ENCODE data around the gene SCGB1D2.
"Not testable (repeated sequence)": the region's sequence is repeated elsewhere in the genome, so short reads cannot be mapped to it uniquely, and the experiment has no call there.

SCGB1D2 gene, protein sequence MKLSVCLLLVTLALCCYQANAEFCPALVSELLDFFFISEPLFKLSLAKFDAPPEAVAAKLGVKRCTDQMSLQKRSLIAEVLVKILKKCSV

DNA sequence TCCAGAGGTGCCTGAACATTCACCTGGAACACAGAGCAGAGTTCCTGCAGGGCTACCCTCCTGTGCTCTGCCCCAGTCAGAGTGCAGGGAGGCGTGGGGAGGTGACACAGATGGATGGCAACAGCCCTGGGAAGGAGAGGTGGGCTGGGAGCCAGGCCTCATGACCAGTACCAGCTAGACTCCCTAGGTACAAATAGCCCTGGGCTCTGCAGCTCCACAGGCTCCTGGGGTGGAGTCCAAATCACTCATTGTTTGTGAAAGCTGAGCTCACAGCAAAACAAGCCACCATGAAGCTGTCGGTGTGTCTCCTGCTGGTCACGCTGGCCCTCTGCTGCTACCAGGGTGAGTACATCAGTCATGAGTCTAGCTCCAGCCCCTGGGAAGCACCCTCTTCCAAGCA lies at the start of gene SCGB1D2:
SCGB1D2 (plus strand) TSS at position 219 of the 400 bp plus-strand sequence; CDS start at position 288, 69 bp downstream.
- no peak for ATAC-seq

DNA sequence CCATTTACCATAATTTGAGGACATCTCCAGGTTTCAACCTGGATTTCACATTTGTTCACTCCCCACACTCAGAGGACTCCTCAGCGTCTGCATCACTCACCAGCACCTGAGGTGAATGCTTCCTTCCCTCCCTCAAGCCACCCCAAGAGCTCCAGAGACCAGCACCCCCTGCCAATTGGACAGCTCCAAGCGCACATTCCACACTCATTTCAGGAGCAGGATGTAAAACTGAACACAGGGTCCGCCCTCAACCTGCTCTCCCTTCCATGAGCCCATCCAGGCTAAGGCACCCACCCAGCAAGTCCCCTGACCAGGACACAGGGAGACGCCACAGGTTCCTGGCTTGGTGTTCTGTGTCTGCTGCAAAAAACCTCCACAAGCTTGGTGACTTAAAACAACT lies 48.1 kb upstream of the SCGB1D2 start:
- no peak for ATAC-seq

DNA sequence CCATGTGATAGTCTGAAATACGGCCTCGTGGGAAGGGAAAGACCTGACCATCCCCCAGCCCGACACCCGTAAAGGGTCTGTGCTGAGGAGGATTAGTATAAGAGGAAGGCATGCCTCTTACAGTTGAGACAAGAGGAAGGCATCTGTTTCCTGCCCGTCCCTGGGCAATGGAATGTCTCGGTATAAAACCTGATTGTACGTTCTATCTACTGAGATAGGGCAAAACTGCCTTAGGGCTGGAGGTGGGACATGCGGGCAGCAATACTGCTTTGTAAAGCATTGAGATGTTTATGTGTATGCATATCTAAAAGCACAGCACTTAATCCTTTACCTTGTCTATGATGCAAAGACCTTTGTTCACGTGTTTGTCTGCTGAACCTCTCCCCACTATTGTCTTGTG lies 47.0 kb upstream of the SCGB1D2 start:
- ATAC-seq: not testable (repeated sequence)

DNA sequence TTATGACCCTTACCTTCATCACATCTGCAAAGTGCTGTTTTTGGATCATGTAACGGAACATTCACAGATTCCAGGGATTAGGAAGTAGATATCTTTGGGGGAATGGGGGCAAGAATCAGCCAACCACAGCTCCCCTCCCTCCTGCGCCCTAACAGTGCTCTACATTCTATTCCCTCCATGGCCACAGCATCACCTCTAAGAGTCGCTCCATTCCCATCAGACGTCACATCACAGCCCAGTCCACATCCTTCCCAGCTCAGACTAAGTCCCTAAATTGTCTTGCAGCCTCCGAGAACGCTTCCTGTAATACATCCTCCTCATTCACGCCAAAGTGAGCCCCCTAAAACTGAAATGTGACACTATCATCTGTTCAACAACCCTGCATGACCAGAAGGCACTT lies 46.1 kb upstream of the SCGB1D2 start:
- ATAC-seq: no peak

DNA sequence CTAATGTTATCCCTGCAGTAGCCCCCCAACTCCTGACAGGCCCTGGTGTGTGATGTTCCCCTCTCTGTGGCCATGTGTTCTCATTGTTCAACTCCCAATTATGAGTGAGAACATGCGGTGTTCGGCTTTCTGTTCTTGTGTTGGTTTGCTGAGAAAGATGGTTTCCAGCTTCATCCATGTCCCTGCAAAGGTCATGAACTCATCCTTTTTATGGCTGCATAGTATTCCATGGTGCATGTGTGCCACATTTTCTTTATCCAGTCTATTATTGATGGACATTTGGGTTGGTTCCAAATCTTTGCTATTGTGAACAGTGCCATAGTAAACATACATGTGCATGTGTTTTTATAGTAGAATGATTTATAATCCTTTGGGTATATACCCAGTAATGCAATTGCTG lies 44.6 kb upstream of the SCGB1D2 start:
- ATAC-seq: not testable (repeated sequence)

DNA sequence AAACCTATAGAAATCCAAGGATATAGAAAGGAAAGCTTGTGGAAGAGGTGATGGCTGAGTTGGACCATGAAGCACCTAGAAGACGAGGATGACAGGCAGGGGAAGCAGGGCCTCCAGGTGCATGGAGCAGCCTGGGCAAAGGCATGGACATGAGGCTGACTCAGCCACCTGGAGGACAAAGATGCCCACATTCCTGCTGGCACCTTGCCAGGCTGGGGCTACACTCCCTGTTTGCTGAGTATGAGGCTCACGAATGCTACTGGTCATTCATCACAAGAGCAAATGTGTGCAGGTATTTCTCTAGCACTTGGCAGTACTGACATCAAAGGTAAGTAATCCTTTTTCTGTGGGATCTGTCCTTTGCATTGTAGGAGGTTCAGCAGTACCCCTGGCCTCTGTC lies 40.7 kb upstream of the SCGB1D2 start:
- no peak for ATAC-seq

DNA sequence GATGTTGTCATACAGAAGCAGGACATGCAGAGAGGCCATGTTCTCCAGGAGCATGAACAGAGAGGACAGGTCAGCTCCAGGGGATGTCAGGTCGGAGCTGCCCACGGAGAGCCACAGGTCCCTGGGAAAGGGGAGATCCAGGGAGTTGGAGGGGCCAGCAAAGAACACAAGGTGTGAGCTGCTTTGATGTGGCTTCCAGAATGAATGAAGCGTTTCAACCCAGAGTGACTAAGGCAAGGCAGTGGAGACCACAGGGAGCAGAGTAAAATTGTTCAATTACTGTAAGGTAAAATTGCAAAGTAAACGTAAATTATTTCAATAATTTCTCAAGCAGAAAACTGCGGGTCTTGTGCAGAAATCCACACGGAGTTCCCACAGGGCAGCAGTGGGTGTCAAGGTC lies 39.1 kb upstream of the SCGB1D2 start:
- no peak for ATAC-seq

DNA sequence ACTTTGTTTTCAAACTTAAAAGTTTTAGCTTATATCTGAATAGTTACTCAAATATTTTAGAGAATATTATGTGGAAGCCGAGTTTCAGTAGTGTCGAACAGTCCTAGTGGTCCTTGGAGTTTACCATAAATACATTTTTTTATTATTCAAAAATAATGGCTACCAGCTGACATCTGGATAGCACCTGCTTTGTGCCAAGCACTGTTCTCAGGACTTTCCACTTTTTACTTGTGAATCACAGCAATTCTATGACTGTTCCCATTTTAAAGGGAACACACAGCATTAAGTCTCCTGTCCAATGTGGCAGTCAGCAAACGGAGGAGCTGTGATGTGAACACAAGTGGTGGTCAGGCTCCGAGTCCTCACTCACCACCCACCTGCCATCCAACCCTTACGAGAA lies 37.6 kb upstream of the SCGB1D2 start:
- ATAC-seq: no peak

DNA sequence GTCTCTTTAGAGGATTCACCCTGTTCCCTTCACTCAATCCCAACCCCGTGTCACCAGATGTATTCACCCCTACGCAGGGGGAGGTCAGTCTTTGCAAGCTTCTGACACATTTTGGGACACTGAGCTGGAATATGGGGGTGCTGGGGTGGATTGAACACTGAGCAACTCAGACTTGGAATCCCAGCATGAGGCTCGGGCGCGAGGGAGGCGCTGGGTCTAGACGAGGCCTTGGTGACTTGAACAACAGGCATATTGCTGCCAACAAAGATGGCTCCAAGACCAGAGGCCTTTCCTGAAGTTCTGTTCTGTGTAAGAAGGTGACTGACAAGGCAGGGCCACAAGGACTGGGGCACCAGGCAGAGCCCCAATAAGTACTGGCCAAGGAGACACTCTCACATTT lies 36.6 kb upstream of the SCGB1D2 start:
- no peak for ATAC-seq

DNA sequence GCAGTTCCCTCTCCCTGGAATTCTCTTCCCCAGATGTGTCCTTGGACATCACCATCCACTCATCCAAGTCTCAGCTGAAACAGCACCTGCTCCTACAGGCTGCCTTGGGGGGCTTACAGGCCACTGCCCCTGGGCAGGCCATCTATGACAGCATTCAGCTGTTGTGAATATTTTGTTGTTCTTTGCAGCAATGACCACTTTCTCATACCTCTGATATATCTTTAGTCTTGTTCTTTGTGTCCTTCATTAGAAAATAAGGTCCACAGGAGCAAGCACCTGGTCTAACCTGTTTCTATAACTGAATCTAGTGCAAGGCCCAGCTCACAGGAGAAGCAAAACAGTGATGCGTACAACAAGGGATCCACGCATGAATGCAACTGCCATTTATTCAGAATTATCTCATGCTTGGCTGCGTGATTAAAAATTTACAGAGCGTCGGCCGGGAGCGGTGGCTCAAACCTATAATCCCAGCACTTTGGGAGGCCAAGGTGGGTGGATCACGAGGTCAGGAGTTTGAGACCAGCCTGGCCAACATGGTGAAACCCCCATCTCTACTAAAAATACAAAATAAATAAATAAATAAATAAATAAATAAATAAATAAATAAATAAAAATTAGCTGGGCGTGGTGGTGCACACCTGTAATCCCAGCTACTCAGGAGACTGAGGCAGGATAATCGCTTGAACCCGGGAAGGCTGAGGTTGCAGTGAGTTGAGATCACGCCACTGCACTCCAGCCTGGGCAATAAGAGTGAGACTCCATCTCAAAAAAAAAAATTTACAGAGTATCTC lies 35.6 kb upstream of the SCGB1D2 start:
- not testable (repeated sequence) for ATAC-seq

DNA sequence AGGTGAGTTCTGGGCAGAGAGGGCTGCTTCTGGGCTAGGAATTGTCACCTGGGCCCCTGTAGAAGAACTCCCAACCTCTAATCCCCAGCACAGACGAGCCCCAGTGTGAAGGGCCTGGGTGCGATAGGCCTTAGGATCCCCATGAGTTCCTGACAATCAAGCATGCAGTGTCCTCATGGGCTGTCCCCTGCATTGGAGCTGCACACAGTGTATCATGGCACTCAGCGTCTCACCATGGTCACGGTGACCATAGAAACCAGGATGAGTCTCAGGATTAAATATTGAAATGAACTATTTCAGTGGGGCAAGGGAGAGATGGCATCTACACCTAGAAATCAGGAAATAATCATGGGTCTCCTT lies 33.3 kb upstream of the SCGB1D2 start:
- ATAC-seq: no peak

DNA sequence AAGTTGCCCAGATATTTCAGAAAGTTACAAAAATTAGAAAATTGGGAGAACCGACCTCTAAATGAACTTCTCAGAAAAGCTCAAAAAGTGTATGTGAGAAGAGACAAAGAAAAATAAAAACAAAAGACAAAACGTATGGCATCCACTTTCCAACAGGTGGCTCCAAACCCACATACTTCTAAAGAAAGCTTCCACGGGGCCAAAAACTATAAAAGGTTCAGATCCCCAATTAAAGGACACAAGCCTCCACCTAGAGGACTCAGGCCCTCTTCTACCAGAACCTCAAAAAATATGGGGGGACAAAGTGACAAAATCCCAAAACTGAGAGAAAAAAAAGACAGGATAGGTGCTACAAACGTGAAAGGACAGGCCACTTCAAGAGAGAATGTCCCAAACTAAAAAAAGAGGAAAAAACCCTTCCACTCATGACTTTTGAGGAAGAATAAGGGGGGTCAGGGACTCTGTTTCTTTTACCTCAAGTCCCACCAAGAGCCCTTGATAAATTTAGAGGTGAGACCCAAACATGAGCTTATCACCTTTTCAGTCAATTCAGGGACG lies 24.8 kb upstream of the SCGB1D2 start:
- ATAC-seq: no peak

DNA sequence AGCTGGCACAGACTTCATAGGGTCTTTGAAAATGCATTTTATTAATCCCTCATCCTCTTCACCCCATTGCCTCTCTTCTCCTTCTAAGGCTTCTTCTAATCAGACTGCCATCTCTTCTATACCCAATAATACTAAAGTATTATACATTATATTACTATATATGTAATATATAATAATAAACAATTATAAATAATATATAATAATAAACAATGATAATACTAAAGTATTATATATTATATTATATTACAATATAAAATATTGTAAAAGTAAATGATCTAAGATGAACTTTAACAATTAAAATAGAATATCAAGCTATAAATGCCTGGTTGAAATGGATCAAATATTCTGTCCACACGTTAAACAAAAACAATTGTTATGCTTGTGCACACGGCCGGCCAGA lies 20.5 kb upstream of the SCGB1D2 start:
- ATAC-seq: no peak

DNA sequence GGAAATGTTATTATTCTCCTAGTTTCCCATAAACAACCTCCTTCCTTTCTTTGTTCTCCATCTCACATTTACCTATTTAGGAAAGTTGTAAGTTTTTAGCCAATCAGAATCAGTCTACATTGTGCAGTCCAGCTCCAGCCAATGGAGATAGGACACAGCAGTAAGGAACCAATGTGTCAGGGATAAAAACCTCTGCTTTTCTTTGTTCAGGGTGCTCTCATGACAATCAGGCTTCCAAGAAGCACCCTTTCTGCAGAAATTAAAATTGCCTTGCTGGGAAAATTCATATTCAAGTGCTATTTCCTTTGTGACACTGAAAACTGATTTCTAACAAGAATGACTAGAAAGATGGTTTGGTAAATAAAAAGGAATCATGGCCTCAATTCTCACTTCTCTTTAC lies 18.9 kb upstream of the SCGB1D2 start:
- no peak for ATAC-seq

DNA sequence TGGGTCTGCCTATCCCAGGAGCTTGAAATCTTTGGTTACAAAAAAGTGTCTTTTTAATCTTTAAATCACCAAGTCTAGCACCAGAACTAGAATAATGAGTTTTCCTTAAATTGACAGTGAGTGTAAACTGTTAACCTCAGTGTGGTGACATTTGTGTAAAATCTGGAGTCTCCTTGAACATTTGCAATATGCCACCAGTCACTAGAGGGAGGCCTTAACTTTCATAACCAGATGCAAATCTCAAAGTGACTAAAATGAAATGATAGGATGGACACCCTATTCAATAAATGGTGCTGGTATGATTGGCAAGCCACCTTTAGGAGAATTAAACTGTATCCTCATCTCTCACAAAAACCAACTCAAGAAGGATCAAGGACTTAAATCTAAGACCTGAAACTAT lies 8.3 kb upstream of the SCGB1D2 start:
- no peak for ATAC-seq

DNA sequence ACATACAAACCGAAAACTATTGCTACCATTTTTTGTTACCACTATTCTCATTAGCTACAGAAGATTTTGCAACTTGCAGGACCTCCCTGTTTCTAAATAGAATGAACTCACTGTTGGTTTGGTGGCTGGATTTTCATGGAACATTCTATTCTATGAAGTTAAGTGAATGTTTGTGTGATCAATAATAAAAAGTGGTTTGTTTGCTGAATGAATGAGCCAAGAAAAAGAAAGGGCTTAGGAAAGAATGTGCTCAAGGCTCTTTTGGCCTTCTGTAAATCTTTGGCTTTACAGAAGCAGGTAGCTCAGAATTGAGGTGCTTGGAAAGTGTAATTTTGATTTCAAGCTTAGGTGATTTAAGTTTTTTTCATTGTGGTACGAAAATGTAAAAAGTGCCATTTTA lies 5.9 kb upstream of the SCGB1D2 start:
- no peak for ATAC-seq

DNA sequence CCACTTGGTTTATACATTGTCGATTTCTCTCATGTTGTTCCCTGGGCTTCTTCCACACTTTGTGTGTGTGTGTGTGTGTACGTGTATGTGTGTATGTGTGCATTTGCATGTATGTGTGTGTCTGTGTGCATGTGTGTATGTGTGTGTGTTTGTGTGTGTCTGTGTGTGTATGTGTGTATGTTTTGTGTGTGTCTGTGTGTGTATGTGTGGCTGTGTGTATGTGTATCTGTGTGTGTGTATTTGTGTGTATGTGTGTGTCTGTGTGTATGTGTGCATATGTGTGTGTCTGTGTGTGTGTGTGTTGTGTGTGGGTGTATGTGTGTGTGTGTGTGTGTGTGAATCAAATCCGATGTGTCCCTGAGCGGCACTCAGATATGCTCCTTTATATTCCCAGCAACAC lies 4.5 kb upstream of the SCGB1D2 start:
- ATAC-seq: no peak

DNA sequence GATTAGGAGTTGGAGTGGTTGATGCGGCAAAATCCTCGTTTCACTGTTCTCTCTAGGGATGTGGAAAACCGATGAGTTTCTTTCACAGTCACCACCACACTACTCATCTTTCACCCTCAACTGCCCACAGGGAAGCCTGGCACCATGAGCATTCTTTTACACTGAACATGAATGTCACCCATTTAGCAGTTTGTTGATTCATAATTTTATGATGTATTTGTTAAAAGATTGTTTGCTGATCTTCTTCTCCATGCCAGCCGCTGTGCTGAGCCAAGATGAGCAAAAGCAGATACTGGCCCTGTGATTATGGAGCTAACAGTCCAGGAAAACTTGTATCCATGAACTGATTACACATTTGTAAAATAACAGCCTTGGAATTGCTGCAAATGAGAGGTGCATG lies 3.9 kb upstream of the SCGB1D2 start:
- no peak for ATAC-seq

DNA sequence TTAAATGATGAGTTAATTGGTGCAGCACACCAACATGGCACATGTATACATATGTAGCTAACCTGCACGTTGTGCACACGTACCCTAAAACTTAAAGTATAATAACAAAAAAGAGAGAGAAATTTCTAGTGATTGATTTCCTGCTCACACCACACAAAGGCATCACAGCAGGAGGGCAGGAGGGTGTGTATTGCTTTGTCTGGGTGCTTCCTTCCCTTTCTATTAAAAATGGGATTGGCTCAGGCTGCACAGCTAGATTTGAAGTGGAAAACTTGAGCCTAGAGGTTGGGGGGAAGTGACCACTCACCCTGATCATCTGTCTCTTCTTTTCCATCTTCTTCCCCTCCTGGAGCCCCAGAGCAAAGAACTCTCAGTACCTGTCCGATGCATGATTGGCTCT lies 944 bp upstream of the SCGB1D2 start:
- ATAC-seq: no peak

DNA sequence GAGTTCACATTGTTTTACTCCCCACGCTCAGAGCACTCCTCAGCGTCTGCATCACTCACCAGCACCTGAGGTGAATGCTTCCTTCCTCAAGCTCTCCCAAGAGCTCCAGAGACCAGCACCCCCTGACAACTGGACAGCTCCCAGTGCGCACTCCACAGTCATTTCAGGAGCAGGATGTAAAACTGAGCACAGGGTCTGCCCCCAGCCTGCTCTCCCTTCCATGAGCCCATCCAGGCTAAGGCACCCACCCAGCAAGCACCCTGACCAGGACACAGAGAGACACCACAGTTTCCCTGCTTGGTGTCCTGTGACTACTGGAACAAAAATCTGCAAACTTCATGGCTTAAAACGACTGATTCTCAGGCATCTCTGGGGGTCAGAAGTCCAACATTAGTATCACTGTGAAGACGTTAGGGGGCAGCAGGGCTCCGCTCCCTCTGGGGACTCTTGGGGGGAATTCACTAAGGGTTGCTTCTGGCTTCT lies 3.3 kb downstream of the SCGB1D2 start:
- no peak for ATAC-seq

DNA sequence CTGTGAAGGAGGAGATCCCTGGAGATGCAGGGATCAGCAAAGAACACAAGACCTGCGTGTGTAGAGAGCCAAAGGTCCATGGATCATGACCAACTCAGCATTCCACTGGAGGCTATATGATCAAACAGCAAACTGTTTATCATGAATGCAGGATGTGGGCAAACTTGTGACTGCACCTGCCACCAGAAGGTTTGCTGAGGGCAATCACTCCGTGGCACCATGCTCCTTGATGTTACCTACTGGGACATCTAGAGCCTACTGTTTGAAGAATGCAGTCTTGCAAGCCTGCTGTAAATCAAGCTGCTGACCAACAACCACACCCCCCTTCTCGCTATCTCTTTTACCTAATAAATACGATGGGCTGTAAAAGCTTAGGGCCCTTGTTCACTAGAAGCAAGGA lies 9.7 kb downstream of the SCGB1D2 start:
- ATAC-seq: no peak

DNA sequence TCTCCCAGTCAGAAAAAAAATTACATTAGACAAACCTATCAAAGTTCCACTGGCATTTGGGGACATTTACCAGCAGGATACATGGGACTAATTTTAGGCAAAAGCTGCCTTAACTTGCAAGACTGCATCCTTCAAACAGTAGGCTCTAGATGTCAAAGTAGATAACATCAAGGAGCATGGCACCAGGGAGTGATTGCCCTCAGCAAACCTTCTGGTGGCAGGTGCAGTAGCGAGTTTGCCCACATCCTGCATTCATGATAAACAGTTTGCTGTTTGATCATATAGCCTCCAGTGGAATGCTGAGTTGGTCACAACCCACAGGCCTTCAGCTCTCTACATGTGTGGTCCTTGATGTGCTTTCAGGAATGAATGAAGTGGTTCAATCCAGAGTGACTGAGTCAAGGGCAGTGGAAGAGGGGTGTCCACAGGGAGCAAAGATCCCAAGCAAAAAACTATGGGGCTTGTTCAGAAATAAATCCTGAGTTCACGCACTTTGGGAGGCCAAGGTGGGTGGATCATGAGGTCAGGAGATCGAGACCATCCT lies 12.0 kb downstream of the SCGB1D2 start:
- ATAC-seq: no peak

DNA sequence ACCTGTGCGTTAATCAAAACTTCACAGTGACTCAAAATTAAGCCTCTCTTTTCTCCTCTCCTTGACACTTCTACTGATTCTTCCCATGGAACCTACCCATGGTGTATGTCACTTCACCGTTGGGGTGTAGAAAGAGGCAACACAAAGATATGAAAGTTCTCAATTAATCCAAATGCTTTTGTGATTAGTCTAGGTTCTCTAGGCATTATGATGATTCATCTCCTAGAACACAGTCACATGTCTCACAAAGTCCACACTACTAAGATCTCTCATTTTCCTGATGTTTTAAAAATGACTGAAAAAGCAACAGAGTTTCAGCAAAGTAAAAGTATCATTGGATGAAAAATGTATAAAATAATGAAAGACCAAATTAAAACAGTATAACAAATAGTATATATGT lies 14.2 kb downstream of the SCGB1D2 start:
- no peak for ATAC-seq

DNA sequence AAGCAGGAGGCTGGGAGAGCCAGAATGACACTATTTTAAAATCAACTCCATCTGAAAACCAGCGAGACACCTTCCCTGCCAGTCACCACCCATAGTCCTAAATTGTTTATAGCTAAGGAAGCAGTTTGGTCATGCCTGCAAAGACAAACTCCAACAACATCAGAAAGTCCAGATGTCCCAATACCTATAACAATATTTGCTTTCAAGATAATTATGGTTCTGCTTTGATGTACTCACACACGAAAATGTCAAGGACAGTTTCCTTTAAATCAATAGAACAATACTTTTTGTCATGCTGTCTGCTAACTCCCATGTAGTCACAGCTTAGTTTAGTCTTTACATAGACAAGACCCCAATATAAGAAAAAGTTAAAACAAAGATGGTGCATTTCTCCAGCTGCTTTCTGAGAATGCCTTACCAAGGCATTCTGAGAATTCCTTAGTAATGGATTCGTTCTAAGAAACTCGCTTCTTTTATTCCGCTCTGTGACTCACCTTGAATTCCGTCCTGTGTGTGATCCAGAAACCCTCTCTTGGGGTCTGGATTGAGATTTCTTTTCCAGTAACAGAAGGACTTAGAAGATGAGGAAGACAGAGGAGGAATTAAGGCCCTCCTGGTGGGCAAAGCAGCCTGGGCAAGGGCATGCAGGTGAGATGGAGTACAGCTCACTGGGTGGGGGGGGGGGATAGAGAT lies 18.4 kb downstream of the SCGB1D2 start:
- no peak for ATAC-seq

Data from activated CD4-positive, CD25-positive, alpha-beta regulatory T cell treated with anti-CD3 and anti-CD28 coated beads, Interleukin-2, amount 50 U/mL, for 24 hours (primary cell).